HG03558 (cell line): Measurements from ENCODE around the gene CTNND2.

ENCODE experiments used
- ATAC-seq: cut with Tn5 transposase; IDR thresholded peaks from one replicate; pipeline ENCODE4 v1.9.1; 2021; ENCODE audit warnings: moderate number of reproducible peaks; ENCODE audit not compliant: unreplicated experiment; ENCODE audit errors: extremely low read depth

Gene CTNND2

GRCh38 chr5:11531811-11532555 is 372.3 kb downstream of the CTNND2 start:
- ATAC-seq: no peak

GRCh38 chr5:11528720-11529119 is 375.5 kb downstream of the CTNND2 start:
- ATAC-seq: no peak

- no peak for ATAC-seq
These were observed 376.4 kb downstream of the CTNND2 start for GRCh38 chr5:11527652-11528349.

DNA sequence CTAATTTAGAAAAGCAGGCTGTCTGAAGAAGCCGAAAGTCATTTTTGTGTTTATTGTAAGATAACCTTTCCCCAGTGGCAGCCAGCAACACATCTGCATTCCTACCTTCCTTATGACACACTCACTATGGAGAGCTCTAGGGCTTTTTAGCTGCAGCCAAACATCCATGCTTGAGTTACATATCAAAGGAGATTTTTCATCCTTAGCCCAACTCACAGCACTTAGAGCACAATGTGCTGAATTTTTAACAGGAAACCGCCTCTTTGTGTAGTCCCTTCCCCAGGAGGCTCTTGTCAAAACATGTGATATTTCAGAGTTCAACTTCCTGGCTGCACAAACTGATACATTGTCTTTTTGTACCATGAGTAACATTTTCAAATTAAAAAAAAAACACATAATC is 379.2 kb downstream of the CTNND2 start:
- no peak for ATAC-seq

DNA sequence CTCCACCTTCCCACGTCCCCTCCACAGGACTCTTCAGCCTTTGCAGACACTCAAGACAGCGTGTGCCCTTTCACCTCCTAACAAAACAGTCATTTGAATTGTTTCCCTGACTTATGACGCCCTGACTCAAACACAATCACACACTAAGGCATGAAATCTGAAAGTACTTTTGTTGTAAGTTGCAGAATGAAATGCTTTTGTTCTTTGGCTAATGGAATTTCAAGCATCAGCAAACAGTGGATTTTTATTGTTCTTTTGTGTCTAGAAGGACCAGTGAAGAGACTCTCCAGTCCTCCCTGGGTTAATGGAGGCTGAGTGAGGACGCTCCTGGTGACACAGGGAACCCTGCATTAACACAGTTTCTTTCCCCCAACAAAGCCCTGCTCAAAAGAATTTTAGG is 380.1 kb downstream of the CTNND2 start:
- ATAC-seq: no peak

- ATAC-seq: no peak
These were observed 381.4 kb downstream of the CTNND2 start for GRCh38 chr5:11522796-11523195.

- ATAC-seq: no peak
These were observed 383.9 kb downstream of the CTNND2 start for GRCh38 chr5:11520241-11520930.

GRCh38 chr5:11519236-11519635 is 385.0 kb downstream of the CTNND2 start:
- no peak for ATAC-seq

DNA sequence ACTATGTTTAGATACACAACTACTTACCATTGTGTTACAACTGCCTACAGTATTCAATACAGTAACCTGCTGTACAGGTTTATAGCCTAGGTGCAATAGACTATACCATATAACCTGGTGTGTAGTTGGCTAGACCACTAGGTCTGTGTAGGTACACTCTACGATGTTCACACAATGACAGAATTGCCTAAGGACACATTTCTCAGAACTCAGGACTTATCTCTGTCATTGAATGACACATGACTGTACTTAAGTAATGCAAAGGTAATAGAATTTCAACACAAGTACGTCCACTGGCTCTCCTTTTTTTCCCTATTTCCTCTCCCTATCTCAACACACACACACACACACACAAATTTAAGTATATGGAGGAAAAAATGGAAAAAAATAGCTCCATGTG is 385.6 kb downstream of the CTNND2 start:
- ATAC-seq: no peak

DNA sequence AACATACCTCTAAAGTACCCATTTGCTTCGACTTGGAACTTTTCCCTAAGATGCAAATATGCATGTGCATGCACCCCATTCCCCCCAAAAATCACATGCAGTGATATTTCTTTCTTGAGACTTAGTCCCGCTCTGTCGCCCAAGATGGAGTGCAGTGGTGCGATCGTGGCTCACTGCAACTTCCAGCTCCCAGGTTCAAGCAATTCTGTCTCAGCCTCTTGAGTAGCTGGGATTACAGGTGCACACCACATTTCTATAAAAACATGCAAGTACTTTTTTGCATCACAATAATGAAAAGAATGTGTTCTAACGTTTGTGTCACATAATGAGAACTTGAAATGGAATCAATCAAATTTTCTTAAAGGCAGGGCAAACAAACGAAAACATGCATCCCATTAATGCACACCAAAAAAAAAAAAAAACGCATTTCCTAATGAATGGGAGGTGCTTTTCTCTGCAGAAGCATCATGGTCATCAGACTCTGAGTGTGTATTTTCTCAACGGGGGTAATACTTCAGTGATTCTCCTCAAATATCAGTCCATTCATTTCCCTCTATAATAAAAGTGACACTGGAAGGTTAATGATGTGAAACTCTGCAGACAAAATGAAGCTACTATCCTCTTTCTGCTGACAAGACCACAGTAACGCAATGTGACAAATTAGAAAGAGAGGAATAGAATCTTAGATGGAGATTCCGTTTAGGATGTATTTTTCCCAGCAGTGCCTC is 389.4 kb downstream of the CTNND2 start:
- no peak for ATAC-seq

GRCh38 chr5:11511878-11512277 is 392.4 kb downstream of the CTNND2 start:
- no peak for ATAC-seq

GRCh38 chr5:11510889-11511288 is 393.4 kb downstream of the CTNND2 start:
- ATAC-seq: no peak

DNA sequence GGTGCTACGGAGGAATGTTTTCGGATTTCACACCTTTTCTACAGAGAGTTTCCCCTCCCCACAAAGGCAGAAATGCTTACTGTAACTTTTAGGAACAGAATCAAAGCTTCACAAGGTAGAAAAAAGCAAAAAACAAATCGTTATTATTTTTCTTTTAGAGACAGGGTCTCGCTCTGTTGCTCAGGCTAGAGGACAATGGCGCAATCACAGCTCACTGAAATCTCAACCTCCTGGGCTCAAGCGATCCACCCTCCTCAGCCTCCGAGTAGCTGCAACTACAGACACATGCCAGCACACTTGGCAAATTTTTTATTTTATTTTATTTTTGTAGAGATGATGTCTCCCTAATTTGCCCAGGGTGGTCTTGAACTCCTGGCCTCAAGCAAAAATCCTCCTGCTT is 394.5 kb downstream of the CTNND2 start:
- no peak for ATAC-seq

DNA sequence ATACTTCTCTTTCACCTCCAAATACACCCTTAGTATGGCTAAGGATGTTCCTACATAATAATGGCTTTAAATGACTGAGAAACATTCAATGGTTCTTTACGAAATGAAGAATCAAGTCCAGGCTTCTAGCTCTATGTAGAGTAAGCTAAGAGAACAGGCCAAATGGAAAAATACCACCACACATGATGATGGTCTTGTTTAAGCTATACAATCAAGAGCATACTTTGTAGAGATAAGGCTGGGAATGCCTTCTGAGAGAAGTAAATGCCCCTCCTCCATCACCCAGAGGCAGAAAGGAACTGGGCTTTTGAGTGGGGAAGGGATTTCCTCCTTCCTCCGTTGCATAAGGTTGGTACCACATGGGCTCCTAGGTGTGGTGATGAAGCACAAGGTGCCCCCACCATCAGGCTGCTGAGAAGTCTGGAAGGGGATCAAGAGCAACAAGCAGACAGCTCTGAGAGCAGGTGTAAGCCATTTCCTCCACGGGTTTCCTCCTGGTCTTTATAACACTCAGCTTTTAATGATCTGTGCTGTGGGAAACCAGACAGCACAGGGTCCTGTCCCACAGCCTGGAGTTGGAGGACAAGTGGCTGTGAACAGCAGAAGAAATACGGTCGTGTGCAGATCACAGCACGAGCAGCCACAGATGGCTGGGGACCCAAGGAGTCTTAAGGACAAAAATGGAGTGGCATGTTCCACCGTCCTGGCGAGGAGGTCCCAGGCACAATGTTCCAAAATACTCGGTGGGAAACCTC is 396.9 kb downstream of the CTNND2 start:
- ATAC-seq: no peak

GRCh38 chr5:11504886-11505193 is 399.4 kb downstream of the CTNND2 start:
- ATAC-seq: no peak

DNA sequence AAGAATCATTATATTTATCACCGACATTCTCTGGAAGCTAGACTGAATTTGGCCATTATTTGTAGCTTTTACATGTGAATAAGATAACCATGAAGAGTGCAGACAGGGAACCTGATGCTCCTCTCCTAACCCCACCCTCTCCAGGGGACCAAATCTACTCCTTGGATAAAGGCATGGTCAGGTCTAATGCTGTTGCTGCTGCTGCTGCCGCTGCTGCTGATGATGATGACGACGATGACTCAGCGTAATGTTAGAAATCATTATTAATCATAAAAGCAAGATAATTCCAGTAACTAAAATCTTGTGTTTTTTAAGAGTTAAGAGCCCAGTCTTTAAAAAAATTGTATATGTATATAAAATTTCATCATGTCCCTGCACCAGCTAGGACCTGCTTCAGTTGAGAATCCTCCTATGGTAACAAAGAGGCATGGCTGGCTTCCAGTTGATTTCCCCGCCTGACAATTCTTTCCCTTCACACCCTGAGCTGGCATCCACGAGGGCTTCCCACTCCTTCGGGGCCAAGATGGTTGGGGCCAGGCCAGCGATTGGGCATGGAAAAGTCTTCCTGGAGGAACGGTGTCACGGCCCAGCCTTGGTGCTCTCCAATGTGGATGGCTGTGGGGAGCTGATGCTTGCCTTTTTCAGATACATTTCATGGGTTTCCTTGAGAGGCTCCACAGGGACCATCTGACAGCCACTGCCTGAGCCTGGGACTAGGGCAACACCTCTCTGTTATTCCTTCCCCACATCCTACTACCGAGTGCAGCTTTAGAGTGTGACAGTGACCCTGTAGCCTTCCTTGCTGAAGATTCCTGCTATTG is 400.0 kb downstream of the CTNND2 start:
- no peak for ATAC-seq

DNA sequence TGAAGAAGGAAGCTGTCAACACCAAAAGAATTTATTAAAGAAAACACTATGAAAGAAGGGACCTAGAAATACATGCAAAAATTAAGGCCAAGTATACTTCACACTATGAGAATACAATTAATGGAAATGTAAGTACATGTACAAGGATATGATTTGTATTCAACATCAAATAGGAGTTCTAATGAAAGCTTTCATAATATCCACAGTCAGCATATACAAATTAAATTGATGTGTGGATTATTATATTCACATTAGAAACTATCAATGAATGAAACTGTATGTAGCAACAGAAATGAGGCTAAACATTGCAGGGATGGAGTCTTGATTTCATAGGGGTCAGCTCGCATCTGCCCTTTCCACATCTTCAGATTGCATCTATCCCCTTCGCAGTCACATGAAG is 401.5 kb downstream of the CTNND2 start:
- no peak for ATAC-seq

DNA sequence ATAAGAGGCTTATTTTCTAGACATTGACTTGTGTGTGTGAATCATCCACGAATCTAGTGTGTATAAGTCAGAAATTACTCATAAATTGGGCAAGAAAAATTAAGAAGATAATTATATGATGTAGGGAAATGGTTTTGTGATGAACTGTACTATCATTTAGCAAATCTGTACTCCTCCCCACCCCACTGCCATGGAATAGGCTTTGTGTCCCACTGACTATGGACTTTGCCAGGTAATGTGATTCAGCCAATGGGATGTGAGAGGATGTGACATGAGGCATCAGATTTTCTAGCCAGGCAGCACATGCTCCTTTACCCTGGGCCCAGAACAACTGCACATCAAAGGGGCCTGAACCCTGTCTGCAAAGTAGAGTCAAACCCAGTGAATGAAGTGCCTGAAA is 406.6 kb downstream of the CTNND2 start:
- no peak for ATAC-seq

- ATAC-seq: no peak
These were observed 408.0 kb downstream of the CTNND2 start for GRCh38 chr5:11496137-11496719.
